Tibial nerve (tissue), 4 donors: Measurements from ENCODE around the gene VPS13D.

Source experiments
- EP300 ChIP-seq, 2 donors: sonication (generic); formaldehyde crosslinking; IDR thresholded peaks; one replicate each; pipeline ENCODE4 v1.6.1; 2017; ENCODE audit warnings: antibody characterized with exemption in 2 of 2, mild to moderate bottlenecking in 1 of 2
- POLR2A ChIP-seq, 2 donors: fragments of 450-650 bp; IDR thresholded peaks; one replicate each; pipeline ENCODE4 v1.6.1; 2017; ENCODE audit warnings: antibody characterized with exemption in 2 of 2, mild to moderate bottlenecking in 2 of 2, moderate library complexity in 2 of 2
- TF ChIP-seq, protein P1 (sequence below), 5 experiments: fragments of 200-600 bp in 3 of 5; fragments of 450-650 bp in 2 of 5; sonication (generic) in 3 of 5; IDR thresholded peaks; one replicate each; pipeline ENCODE4 v1.5.1; 2016 to 2019; ENCODE audit warnings: antibody characterized with exemption in 5 of 5, mild to moderate bottlenecking in 3 of 5, moderate library complexity in 2 of 5

DNA sequence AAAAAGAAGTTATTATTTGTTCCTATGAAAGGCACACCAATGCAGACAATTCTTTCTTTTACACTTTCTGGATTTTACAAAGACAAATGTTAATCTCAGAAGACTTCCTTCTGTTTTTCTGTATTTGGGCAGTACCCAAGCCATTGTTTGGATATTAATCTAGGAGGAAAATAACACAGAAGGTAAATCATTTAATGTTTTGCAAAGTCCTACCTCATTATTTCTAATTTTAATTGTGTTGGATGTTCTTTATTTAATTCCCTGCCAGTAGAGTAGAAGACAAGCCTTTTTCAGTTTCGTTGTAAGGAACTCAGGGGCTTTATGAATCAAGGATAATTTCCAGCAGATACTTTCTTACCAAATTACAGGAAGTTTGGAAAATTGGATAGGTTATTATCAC, 118.3 kb downstream of the VPS13D start:
- TF ChIP-seq, protein P1, sequence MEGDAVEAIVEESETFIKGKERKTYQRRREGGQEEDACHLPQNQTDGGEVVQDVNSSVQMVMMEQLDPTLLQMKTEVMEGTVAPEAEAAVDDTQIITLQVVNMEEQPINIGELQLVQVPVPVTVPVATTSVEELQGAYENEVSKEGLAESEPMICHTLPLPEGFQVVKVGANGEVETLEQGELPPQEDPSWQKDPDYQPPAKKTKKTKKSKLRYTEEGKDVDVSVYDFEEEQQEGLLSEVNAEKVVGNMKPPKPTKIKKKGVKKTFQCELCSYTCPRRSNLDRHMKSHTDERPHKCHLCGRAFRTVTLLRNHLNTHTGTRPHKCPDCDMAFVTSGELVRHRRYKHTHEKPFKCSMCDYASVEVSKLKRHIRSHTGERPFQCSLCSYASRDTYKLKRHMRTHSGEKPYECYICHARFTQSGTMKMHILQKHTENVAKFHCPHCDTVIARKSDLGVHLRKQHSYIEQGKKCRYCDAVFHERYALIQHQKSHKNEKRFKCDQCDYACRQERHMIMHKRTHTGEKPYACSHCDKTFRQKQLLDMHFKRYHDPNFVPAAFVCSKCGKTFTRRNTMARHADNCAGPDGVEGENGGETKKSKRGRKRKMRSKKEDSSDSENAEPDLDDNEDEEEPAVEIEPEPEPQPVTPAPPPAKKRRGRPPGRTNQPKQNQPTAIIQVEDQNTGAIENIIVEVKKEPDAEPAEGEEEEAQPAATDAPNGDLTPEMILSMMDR (IDR thresholded peaks at IDR 0.05) = no peak
- TF ChIP-seq POLR2A (IDR thresholded peaks at IDR 0.05) (no peak), EP300 (IDR thresholded peaks at IDR 0.05) (no peak)
